Body of pancreas (tissue), 4 donors: ENCODE measurements around the gene SSH2. TPM values are rescaled to one million over a fixed set of nuclear protein-coding genes. Genes with fewer than 3 reads are reported as not detected.

Source experiments
- ATAC-seq: fragments of 150-250 bp; one replicate; pipeline ENCODE4 v1.9.1; 2016
- DNase-seq, 4 donors: peaks; one replicate each; pipeline ENCODE4 v3.0.0-alpha.2; 2019
- H3K27ac ChIP-seq, 4 donors: fragments of 200-600 bp; sonication (generic); 1 replicate in 3 of 4; 2 replicates in 1 of 4; pipeline versions ENCODE4 v1.5.1 to v1.6.1; 2016 to 2019; ENCODE audit warnings: mild to moderate bottlenecking in 1 of 4, mixed read lengths in 1 of 4, moderate library complexity in 1 of 4
- H3K27me3 ChIP-seq, 2 donors: fragments of 200-600 bp; sonication (generic); one replicate each; pipeline ENCODE4 v1.6.0; 2016; ENCODE audit warnings: mild to moderate bottlenecking in 1 of 2
- H3K36me3 ChIP-seq, 2 donors: fragments of 200-600 bp; sonication (generic); replicated peaks in 1 of 2; 2 replicates each; pipeline ENCODE4 v1.5.1; 2016; ENCODE audit warnings: low read depth in 2 of 2; ENCODE audit not compliant: insufficient read depth in 1 of 2
- H3K4me1 ChIP-seq: fragments of 200-600 bp; sonication (generic); one replicate; pipeline ENCODE4 v1.6.0; 2016
- H3K4me3 ChIP-seq, 2 donors: fragments of 200-600 bp; sonication (generic); 1 replicate in 1 of 2; 2 replicates in 1 of 2; pipeline ENCODE4 v1.5.1; 2016 to 2019
- H3K9me3 ChIP-seq, 3 donors: fragments of 200-600 bp; sonication (generic); 1 replicate in 2 of 3; 2 replicates in 1 of 3; pipeline ENCODE4 v1.5.1; 2016
- POLR2A ChIP-seq, 3 donors: fragments of 450-650 bp; IDR thresholded peaks; one replicate each; pipeline ENCODE4 v1.6.1; 2016; ENCODE audit warnings: antibody characterized with exemption in 3 of 3, mild to moderate bottlenecking in 2 of 3
- WGBS, 2 donors: methylation state at CpG; one replicate each; pipeline ENCODE4 v1.1.5; 2017; 5-methylcytosine and 5-hydroxymethylcytosine counted together
- intact Hi-C: fragments of 100-400 bp; cut with DNase I; formaldehyde crosslinking; loops from one replicate; pipeline ENCODE4 v1.15.1; 2023
- total RNA-seq, 2 donors: library from RNA; depleted of rRNA; stranded (reverse); fragments of >200 nt; gene quantifications; one replicate each; pipeline ENCODE4 v1.1.0, GENCODE V29; 2016
- TF ChIP-seq, protein P1 (sequence below), 7 experiments: fragments of 450-650 bp in 4 of 7; fragments of 200-600 bp in 3 of 7; sonication (generic) in 3 of 7; IDR thresholded peaks; one replicate each; pipeline ENCODE4 v1.5.1; 2016 to 2019; ENCODE audit warnings: antibody characterized with exemption in 7 of 7

SSH2 gene
- total RNA-seq, 2 donors from 2014 or later = 8.2 to 8.6 TPM

- Histone ChIP-seq H3K9me3 (no peaks in the 10 kb centered on the region), H3K27me3 (no peaks in the 10 kb centered on the region), H3K4me1 (no peaks in the 10 kb centered on the region), H3K27ac (no peak overlapping the region), H3K4me3 (no peak overlapping the region), H3K36me3 (peaks cover 0 to 18% of the 10 kb centered on the region in 2 donors)
- WGBS, 2 donors = 94 to 95% methylated on average over 3 of the region's 3 CpGs
- DNase-seq (no peak), ATAC-seq (no peak)
- TF ChIP-seq POLR2A (IDR thresholded peaks at IDR 0.05) = no peak
- TF ChIP-seq, protein P1, sequence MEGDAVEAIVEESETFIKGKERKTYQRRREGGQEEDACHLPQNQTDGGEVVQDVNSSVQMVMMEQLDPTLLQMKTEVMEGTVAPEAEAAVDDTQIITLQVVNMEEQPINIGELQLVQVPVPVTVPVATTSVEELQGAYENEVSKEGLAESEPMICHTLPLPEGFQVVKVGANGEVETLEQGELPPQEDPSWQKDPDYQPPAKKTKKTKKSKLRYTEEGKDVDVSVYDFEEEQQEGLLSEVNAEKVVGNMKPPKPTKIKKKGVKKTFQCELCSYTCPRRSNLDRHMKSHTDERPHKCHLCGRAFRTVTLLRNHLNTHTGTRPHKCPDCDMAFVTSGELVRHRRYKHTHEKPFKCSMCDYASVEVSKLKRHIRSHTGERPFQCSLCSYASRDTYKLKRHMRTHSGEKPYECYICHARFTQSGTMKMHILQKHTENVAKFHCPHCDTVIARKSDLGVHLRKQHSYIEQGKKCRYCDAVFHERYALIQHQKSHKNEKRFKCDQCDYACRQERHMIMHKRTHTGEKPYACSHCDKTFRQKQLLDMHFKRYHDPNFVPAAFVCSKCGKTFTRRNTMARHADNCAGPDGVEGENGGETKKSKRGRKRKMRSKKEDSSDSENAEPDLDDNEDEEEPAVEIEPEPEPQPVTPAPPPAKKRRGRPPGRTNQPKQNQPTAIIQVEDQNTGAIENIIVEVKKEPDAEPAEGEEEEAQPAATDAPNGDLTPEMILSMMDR (IDR thresholded peaks at IDR 0.05) = no peak
- intact Hi-C loops = no loop called here
Observed at GRCh38 chr17:29633886-29634285, 296.1 kb downstream of the SSH2 start.

- DNase-seq (no peak), ATAC-seq (no peak)
- no peak for TF ChIP-seq POLR2A (IDR thresholded peaks at IDR 0.05)
- TF ChIP-seq, protein P1 (IDR thresholded peaks at IDR 0.05) = no peak
- Histone ChIP-seq H3K27ac (no peak overlapping the region), H3K4me1 (no peaks in the 10 kb centered on the region), H3K27me3 (no peaks in the 10 kb centered on the region), H3K9me3 (no peaks in the 10 kb centered on the region), H3K4me3 (no peak overlapping the region), H3K36me3 (peaks cover 0 to 15% of the 10 kb centered on the region in 2 donors)
- WGBS, 2 donors = 85 to 87% methylated on average over 6 of the region's 6 CpGs
- intact Hi-C loops = no loop called here
Observed at GRCh38 chr17:29630630-29631193, 299.3 kb downstream of the SSH2 start.

GRCh38 chr17:29629839-29630238 lies 300.2 kb downstream of the SSH2 start:
- DNase-seq = no peak
- intact Hi-C loops = no loop called here
- Histone ChIP-seq H3K27ac (no peak overlapping the region), H3K27me3 (no peaks in the 10 kb centered on the region), H3K4me3 (no peak overlapping the region), H3K4me1 (no peaks in the 10 kb centered on the region), H3K9me3 (no peaks in the 10 kb centered on the region), H3K36me3 (peaks cover 0 to 15% of the 10 kb centered on the region in 2 donors)
- ATAC-seq = no peak
- no peak for TF ChIP-seq POLR2A (IDR thresholded peaks at IDR 0.05)
- TF ChIP-seq, protein P1 (IDR thresholded peaks at IDR 0.05) = no peak
- 65 to 68% methylated on average over 2 of the region's 2 CpGs for WGBS, 2 donors

GRCh38 chr17:29628644-29629043 lies 301.4 kb downstream of the SSH2 start:
- ATAC-seq = no peak
- no peak for TF ChIP-seq POLR2A (IDR thresholded peaks at IDR 0.05)
- TF ChIP-seq, protein P1 (IDR thresholded peaks at IDR 0.05) = no peak
- no peak overlapping the region for H3K4me3 ChIP-seq
- H3K9me3 ChIP-seq = no peaks in the 10 kb centered on the region
- no peaks in the 10 kb centered on the region for H3K27me3 ChIP-seq
- no peak overlapping the region for H3K27ac ChIP-seq
- DNase-seq = no peak
- peaks cover 0 to 12% of the 10 kb centered on the region in 2 donors for H3K36me3 ChIP-seq
- no peaks in the 10 kb centered on the region for H3K4me1 ChIP-seq
- intact Hi-C loops = no loop called here
- WGBS, 2 donors = 83 to 85% methylated on average over 2 of the region's 2 CpGs

DNA sequence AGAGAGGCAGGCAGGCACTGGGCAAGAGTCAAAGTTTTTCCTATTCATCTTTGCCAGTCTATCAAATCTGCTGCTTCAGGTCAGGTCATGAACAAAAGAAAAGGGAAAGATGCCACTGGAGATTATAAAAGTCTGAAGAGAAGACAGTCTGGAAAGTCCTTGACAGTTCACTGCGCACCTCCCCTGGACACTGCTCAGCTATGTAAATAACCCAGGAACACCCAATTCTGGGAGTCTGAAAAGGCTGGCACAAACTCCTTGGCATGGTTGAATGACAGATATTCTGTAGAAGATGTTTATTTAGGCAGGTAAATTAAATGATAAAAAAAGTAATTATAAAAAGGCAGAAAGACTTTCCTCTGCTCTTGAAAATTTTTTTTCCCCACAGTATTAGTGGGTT lies 302.1 kb downstream of the SSH2 start:
- intact Hi-C loops = no loop called here
- no peak for ATAC-seq
- no peak overlapping the region for H3K27ac ChIP-seq

More for the DNA sequence above, 302.1 kb downstream of the SSH2 start:
- WGBS, 2 donors = 54 to 58% methylated on average over 1 of the region's 1 CpG
- DNase-seq = no peak
- Histone ChIP-seq H3K27me3 (peaks cover 0 to 3% of the 10 kb centered on the region in 2 donors), H3K9me3 (no peaks in the 10 kb centered on the region), H3K4me1 (peaks cover 2% of the 10 kb centered on the region), H3K36me3 (peaks cover 0 to 12% of the 10 kb centered on the region in 2 donors), H3K4me3 (no peak overlapping the region)
- no peak for TF ChIP-seq POLR2A (IDR thresholded peaks at IDR 0.05)
- TF ChIP-seq, protein P1 (IDR thresholded peaks at IDR 0.05) = no peak
